PC-3 (cell line): Measurements from ENCODE around the gene CARD10.

Experiments used
- EZH2 ChIP-seq: fragments of 300-600 bp; sonication (generic); IDR thresholded peaks from one replicate; pipeline ENCODE4 v1.6.1; 2017; ENCODE audit warnings: antibody characterized with exemption, mild to moderate bottlenecking, low read length; ENCODE audit not compliant: unreplicated experiment
- EZH2phosphoT487 ChIP-seq: fragments of 300-600 bp; sonication (generic); IDR thresholded peaks from 2 replicates; pipeline ENCODE4 v1.6.1; 2018; ENCODE audit warnings: mild to moderate bottlenecking, antibody characterized with exemption, low read length, borderline replicate concordance
- TF ChIP-seq, protein P1 (sequence below): fragments of 300-600 bp; sonication (generic); conservative IDR thresholded peaks from 2 replicates; pipeline ENCODE4 v1.5.1; 2017; ENCODE audit warnings: antibody characterized with exemption, low read depth, mild to moderate bottlenecking, low read length

DNA sequence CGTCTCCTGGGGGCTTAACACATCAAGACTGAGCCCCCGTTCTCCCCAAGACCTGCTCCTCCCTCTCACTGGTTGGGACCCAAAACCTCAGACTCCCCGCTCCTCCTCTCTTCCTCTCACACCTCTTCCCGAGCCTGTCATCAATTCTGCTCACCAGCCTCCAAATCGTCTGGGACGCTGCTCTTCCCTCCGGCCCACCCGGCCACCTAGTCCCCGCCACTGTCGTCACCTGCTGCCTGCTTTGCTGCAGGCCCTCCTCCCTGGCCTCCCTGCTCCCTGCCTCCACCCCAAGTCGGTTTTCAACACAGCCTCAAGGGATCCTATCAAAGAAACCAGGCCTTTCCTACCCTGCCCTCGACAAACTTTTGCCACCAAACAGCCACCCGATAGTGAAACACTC lies 36.2 kb downstream of the CARD10 start:
- TF ChIP-seq, protein P1, sequence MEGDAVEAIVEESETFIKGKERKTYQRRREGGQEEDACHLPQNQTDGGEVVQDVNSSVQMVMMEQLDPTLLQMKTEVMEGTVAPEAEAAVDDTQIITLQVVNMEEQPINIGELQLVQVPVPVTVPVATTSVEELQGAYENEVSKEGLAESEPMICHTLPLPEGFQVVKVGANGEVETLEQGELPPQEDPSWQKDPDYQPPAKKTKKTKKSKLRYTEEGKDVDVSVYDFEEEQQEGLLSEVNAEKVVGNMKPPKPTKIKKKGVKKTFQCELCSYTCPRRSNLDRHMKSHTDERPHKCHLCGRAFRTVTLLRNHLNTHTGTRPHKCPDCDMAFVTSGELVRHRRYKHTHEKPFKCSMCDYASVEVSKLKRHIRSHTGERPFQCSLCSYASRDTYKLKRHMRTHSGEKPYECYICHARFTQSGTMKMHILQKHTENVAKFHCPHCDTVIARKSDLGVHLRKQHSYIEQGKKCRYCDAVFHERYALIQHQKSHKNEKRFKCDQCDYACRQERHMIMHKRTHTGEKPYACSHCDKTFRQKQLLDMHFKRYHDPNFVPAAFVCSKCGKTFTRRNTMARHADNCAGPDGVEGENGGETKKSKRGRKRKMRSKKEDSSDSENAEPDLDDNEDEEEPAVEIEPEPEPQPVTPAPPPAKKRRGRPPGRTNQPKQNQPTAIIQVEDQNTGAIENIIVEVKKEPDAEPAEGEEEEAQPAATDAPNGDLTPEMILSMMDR: no peak
- TF ChIP-seq EZH2 (no peak), EZH2phosphoT487 (no peak)
